NCI-H82 treated with DMSO at 0.1 percent for 48 hours (cell line): ENCODE results near the gene LRRC7.

Experiments
- DNase-seq: peaks from one replicate; lab custom pipeline; 2025; ENCODE audit not compliant: unreplicated experiment; lab: John Stamatoyannopoulos, UW

The LRRC7 gene

GRCh38 chr1:69567652-69568420 is at the start of gene LRRC7:
LRRC7 (plus strand) TSS chr1:69567922; CDS start chr1:69568640, 718 bp downstream.
- no peak for DNase-seq

- no peak for DNase-seq
These were observed 48.7 kb upstream of the LRRC7 start for GRCh38 chr1:69519006-69519405.

- no peak for DNase-seq
These were observed 47.4 kb upstream of the LRRC7 start for GRCh38 chr1:69520326-69520725.

GRCh38 chr1:69523032-69523431 is 44.7 kb upstream of the LRRC7 start:
- DNase-seq: no peak

GRCh38 chr1:69523461-69523860 is 44.3 kb upstream of the LRRC7 start:
- no peak for DNase-seq

- DNase-seq: no peak
These were observed 43.7 kb upstream of the LRRC7 start for GRCh38 chr1:69524015-69524414.

- DNase-seq: no peak
These were observed 40.4 kb upstream of the LRRC7 start for GRCh38 chr1:69527273-69527672.

GRCh38 chr1:69528376-69528775 is 39.3 kb upstream of the LRRC7 start:
- DNase-seq: no peak

GRCh38 chr1:69533343-69533742 is 34.4 kb upstream of the LRRC7 start:
- no peak for DNase-seq

GRCh38 chr1:69534829-69535228 is 32.9 kb upstream of the LRRC7 start:
- DNase-seq: no peak

GRCh38 chr1:69535490-69535889 is 32.2 kb upstream of the LRRC7 start:
- no peak for DNase-seq

GRCh38 chr1:69540052-69540451 is 27.7 kb upstream of the LRRC7 start:
- DNase-seq: no peak

- peak; percentile 77 for DNase-seq
These were observed 16.0 kb upstream of the LRRC7 start for GRCh38 chr1:69551476-69552324.

GRCh38 chr1:69553726-69554125 is 14.0 kb upstream of the LRRC7 start:
- DNase-seq: no peak

- DNase-seq: no peak
These were observed 876 bp downstream of the LRRC7 start for GRCh38 chr1:69568421-69569174.

GRCh38 chr1:69569175-69569541 is 1.4 kb downstream of the LRRC7 start:
- no peak for DNase-seq

GRCh38 chr1:69569576-69570328 is 2.0 kb downstream of the LRRC7 start:
- no peak for DNase-seq

GRCh38 chr1:69570356-69570755 is 2.6 kb downstream of the LRRC7 start:
- DNase-seq: no peak

GRCh38 chr1:69572921-69573320 is 5.2 kb downstream of the LRRC7 start:
- no peak for DNase-seq

GRCh38 chr1:69573911-69574310 is 6.2 kb downstream of the LRRC7 start:
- no peak for DNase-seq

GRCh38 chr1:69585666-69586065 is 17.9 kb downstream of the LRRC7 start:
- no peak for DNase-seq
